Measurements from ENCODE around the gene TMBIM1.

DNA sequence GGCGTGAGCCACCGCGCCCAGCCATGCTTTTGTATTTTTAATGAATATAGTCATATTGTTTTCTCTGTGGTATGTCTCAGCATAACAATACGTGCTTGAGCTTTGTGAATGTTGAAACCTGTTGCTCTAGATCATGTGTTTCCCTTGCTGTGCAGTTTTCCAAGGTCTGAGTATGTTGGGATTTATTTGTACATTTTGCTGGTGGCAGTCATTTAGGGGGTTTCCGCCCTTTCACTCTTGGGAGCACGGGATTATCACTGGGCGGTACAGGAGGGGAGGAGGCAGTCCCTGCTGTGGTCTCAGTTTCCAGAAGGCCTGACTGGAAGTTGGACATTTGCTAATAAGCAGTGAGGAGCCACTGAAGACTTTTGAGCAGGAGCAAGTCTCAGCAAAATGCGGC is 39.4 kb upstream of the TMBIM1 start:
- TF ChIP-seq, protein P1, sequence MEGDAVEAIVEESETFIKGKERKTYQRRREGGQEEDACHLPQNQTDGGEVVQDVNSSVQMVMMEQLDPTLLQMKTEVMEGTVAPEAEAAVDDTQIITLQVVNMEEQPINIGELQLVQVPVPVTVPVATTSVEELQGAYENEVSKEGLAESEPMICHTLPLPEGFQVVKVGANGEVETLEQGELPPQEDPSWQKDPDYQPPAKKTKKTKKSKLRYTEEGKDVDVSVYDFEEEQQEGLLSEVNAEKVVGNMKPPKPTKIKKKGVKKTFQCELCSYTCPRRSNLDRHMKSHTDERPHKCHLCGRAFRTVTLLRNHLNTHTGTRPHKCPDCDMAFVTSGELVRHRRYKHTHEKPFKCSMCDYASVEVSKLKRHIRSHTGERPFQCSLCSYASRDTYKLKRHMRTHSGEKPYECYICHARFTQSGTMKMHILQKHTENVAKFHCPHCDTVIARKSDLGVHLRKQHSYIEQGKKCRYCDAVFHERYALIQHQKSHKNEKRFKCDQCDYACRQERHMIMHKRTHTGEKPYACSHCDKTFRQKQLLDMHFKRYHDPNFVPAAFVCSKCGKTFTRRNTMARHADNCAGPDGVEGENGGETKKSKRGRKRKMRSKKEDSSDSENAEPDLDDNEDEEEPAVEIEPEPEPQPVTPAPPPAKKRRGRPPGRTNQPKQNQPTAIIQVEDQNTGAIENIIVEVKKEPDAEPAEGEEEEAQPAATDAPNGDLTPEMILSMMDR (IDR thresholded peaks at IDR 0.05) = no peak
- TF ChIP-seq POLR2AphosphoS5 (IDR thresholded peaks at IDR 0.05; ENCODE audit: low read depth, low read length) (no peak), SIN3A (IDR thresholded peaks at IDR 0.05; ENCODE audit: borderline replicate concordance, insufficient read depth, low read depth, low read length) (no peak)
